ENCODE data around the gene FBXW5. TPM values are rescaled to one million over a fixed set of nuclear protein-coding genes. Genes with fewer than 3 reads are reported as not detected.

Gene FBXW5
- total and polyA plus RNA-seq, 10 of the 15 experiments (the other 5 are each of a cell fraction or from before 2014, with no cell fraction given): 0.21 to 97.3 (median 44.5) TPM

- ChIA-PET CTCF (no interaction called here), SMC1A (ENCODE audit: uncharacterized antibody, unreplicated experiment) (no interaction called here), POLR2A (interaction anchor here (0.9 kb wide), 1 partner anchor 21 kb away, joined by 4 read pairs; no protein-coding TSS in a partner anchor), RAD21 (ENCODE audit: unreplicated experiment) (no interaction called here)
- Histone ChIP-seq H3K4me2 (ENCODE audit: control insufficient read depth, insufficient read depth) (no peak overlapping the region), H3K9ac (ENCODE audit: control insufficient read depth, insufficient read depth, low read length) (no peak overlapping the region), H3K79me2 (ENCODE audit: control insufficient read depth, insufficient read depth, low read length) (no peaks in the 10 kb centered on the region), H3K9me3 (replicated peaks; ENCODE audit: control insufficient read depth, insufficient read depth, low read length) (no peaks in the 10 kb centered on the region), H3K4me1 (ENCODE audit: control insufficient read depth, insufficient read depth, low read length) (no peaks in the 10 kb centered on the region), H3K4me3 (no peak overlapping the region), H3K27me3 (replicated peaks in 1 of 2; ENCODE audit: control insufficient read depth in 2 of 2, insufficient read depth in 2 of 2, low read length in 1 of 2) (no peaks in the 10 kb centered on the region), H4K20me1 (ENCODE audit: control insufficient read depth, insufficient read depth) (no peaks in the 10 kb centered on the region), H3K36me3 (ENCODE audit: control insufficient read depth in 2 of 2, insufficient read depth in 2 of 2, low read length in 1 of 2) (peaks cover 32 to 38% of the 10 kb centered on the region in 2 experiments), H2AFZ (ENCODE audit: control insufficient read depth, low read depth, low read length) (no peak overlapping the region), H3K27ac (ENCODE audit: control insufficient read depth, insufficient read depth) (no peak overlapping the region)
- DNase-seq (ENCODE audit: low read depth, low spot score) (no peak), ATAC-seq (no peak), FAIRE-seq (no peak)
- 77% methylated on average over 5 of the region's 19 CpGs for WGBS (ENCODE audit: insufficient coverage, insufficient replicate concordance, low lambda C conversion rate, missing lambda C conversion rate)
- in situ Hi-C loops (cut with MboI): no loop called here
- intact Hi-C loops (cut with micrococcal nuclease; ENCODE audit: unreplicated experiment): no loop called here
- no TSS peak for BruUV-seq (replicated peaks)
- peak; percentile 36; the same call in 1 of the 2 replicates for TF ChIP-seq POLR2A (IDR thresholded peaks at IDR 0.05; ENCODE audit: low read depth, low read length)
- TF ChIP-seq CHD1 (IDR thresholded peaks at IDR 0.05; ENCODE audit: low read depth, low read length): no peak
These were observed 22.0 kb downstream of the FBXW5 start for GRCh38 chr9:136922540-136922939.

- ChIA-PET RAD21 (ENCODE audit: unreplicated experiment) (no interaction called here), POLR2A (interaction anchor here (0.9 kb wide), 1 partner anchor 20 kb away, joined by 4 read pairs; no protein-coding TSS in a partner anchor), CTCF (no interaction called here), SMC1A (ENCODE audit: uncharacterized antibody, unreplicated experiment) (no interaction called here)
- FAIRE-seq (no peak), ATAC-seq (no peak), DNase-seq (ENCODE audit: low read depth, low spot score) (no peak)
- H3K4me1 ChIP-seq (ENCODE audit: control insufficient read depth, insufficient read depth, low read length): no peaks in the 10 kb centered on the region
- no peaks in the 10 kb centered on the region for H4K20me1 ChIP-seq (ENCODE audit: control insufficient read depth, insufficient read depth)
- no peak overlapping the region for H3K27ac ChIP-seq (ENCODE audit: control insufficient read depth, insufficient read depth)
- 89% methylated on average over 10 of the region's 10 CpGs for WGBS (ENCODE audit: insufficient coverage, insufficient replicate concordance, low lambda C conversion rate, missing lambda C conversion rate)
- no peaks in the 10 kb centered on the region for H3K9me3 ChIP-seq (replicated peaks; ENCODE audit: control insufficient read depth, insufficient read depth, low read length)
- no peaks in the 10 kb centered on the region for H3K79me2 ChIP-seq (ENCODE audit: control insufficient read depth, insufficient read depth, low read length)
- H3K4me3 ChIP-seq: no peak overlapping the region
- no peak overlapping the region for H2AFZ ChIP-seq (ENCODE audit: control insufficient read depth, low read depth, low read length)
- intact Hi-C loops (cut with micrococcal nuclease; ENCODE audit: unreplicated experiment) (no loop called here), in situ Hi-C loops (cut with MboI) (no loop called here)
- peaks cover 36 to 45% of the 10 kb centered on the region in 2 experiments for H3K36me3 ChIP-seq (ENCODE audit: control insufficient read depth in 2 of 2, insufficient read depth in 2 of 2, low read length in 1 of 2)
- BruUV-seq (replicated peaks): no TSS peak
- H3K9ac ChIP-seq (ENCODE audit: control insufficient read depth, insufficient read depth, low read length): no peak overlapping the region
- no peaks in the 10 kb centered on the region for H3K27me3 ChIP-seq (replicated peaks in 1 of 2; ENCODE audit: control insufficient read depth in 2 of 2, insufficient read depth in 2 of 2, low read length in 1 of 2)
- H3K4me2 ChIP-seq (ENCODE audit: control insufficient read depth, insufficient read depth): no peak overlapping the region
- TF ChIP-seq YY1 (IDR thresholded peaks at IDR 0.05; ENCODE audit: low read depth, low read length): no peak
- no peak for TF ChIP-seq SMAD5 (IDR thresholded peaks at IDR 0.05; ENCODE audit: low read depth)
- no peak for TF ChIP-seq CEBPZ (IDR thresholded peaks at IDR 0.05; ENCODE audit: low read depth, low read length)
- TF ChIP-seq NFYB (IDR thresholded peaks at IDR 0.05; ENCODE audit: insufficient read depth, low read depth, low read length): no peak
- no peak for TF ChIP-seq USF2 (IDR thresholded peaks at IDR 0.05; ENCODE audit: borderline replicate concordance, low read depth, low read length)
- TF ChIP-seq CREM (IDR thresholded peaks at IDR 0.05; ENCODE audit: low read depth): no peak
- TF ChIP-seq BCL11A (IDR thresholded peaks at IDR 0.05; ENCODE audit: low read depth, low read length): no peak
- TF ChIP-seq RB1 (IDR thresholded peaks at IDR 0.05; ENCODE audit: borderline replicate concordance): no peak
- no peak for TF ChIP-seq E2F8 (IDR thresholded peaks at IDR 0.05; ENCODE audit: low read depth, partially characterized antibody)
- no peak for TF ChIP-seq NR2C2 (IDR thresholded peaks at IDR 0.05; ENCODE audit: borderline replicate concordance, control insufficient read depth, insufficient read length, low read depth)
These were observed 22.8 kb downstream of the FBXW5 start for GRCh38 chr9:136921718-136922117.
